HepG2 (cell line): Measurements from ENCODE around the gene FAF1. TPM values are rescaled to one million over a fixed set of nuclear protein-coding genes. Genes with fewer than 3 reads are reported as not detected.

Experiments used
- ATAC-seq: fragments of 200-7000 bp; cut with Tn5 transposase; 3 replicates; pipeline ENCODE4 v1.9.1; 2020; ENCODE audit warnings: mild to moderate bottlenecking, moderate library complexity
- BruUV-seq: library from RNA; stranded (reverse); fragments of 400-500 nt; replicated peaks from 2 replicates; lab custom pipeline; 2021; lab: Mats Ljungman, UMichigan
- CTCF ChIA-PET: fragments of 300-600 bp; formaldehyde crosslinking; extraction: SDS; loops from one replicate; lab custom pipeline; 2021; ENCODE audit warnings: low total read pairs, inconsistent platforms, low intra/inter-chr PET ratio; lab: Yijun Ruan, JAX
- POLR2A ChIA-PET: fragments of 350-600 bp; sonication (Branson Sonifier 250); formaldehyde crosslinking; loops from one replicate; lab custom pipeline; 2020; ENCODE audit warnings: antibody characterized with exemption, inconsistent platforms; lab: Yijun Ruan, JAX
- DNase-seq: peaks from one replicate; pipeline ENCODE4 v3.0.0-alpha.2; 2015; ENCODE audit warnings: low spot score
- FAIRE-seq: peaks from 3 replicates; lab custom pipeline; 2011; peaks lifted over from hg19 to GRCh38; lab: Jason Lieb, UNC
- H2AFZ ChIP-seq: one replicate; pipeline ENCODE4 v1.6.1; 2011; ENCODE audit warnings: low read length, inconsistent platforms
- H3K27ac ChIP-seq: fragments of 300-600 bp; 3 replicates; pipeline ENCODE4 v1.8.0; 2011; ENCODE audit warnings: mixed run types, mild to moderate bottlenecking, mixed read lengths, low read length, inconsistent platforms; ENCODE audit not compliant: insufficient read depth; ENCODE audit errors: extremely low read length
- H3K27me3 ChIP-seq, 2 experiments: fragments of 200-600 bp in 1 of 2; 2 replicates in 1 of 2; 3 replicates in 1 of 2; pipeline versions ENCODE4 v1.6.0 to v1.8.0; 2011; ENCODE audit warnings: low read length in 2 of 2, mild to moderate bottlenecking in 2 of 2, moderate library complexity in 2 of 2, inconsistent platforms in 1 of 2; ENCODE audit not compliant: insufficient read depth in 2 of 2, control insufficient read depth in 1 of 2
- H3K36me3 ChIP-seq, 2 experiments: fragments of 200-600 bp in 1 of 2; replicated peaks in 1 of 2; 2 replicates in 1 of 2; 3 replicates in 1 of 2; pipeline versions ENCODE4 v1.5.1 to v1.8.0; 2011; ENCODE audit warnings: low read length in 2 of 2, inconsistent platforms in 1 of 2; ENCODE audit not compliant: insufficient read depth in 2 of 2, control insufficient read depth in 1 of 2
- H3K4me1 ChIP-seq: 2 replicates; pipeline ENCODE4 v1.5.1; 2012; ENCODE audit warnings: low read length, inconsistent platforms; ENCODE audit not compliant: insufficient read depth
- H3K4me2 ChIP-seq: 2 replicates; pipeline ENCODE4 v1.6.0; 2011; ENCODE audit warnings: low read depth, low read length, inconsistent platforms
- H3K4me3 ChIP-seq, 3 experiments: fragments of 200-600 bp in 1 of 3; sonication (generic), shearing (Covaris generic) in 1 of 3; replicated peaks in 1 of 3; 2 replicates each; pipeline ENCODE4 v1.5.1; 2011 to 2016; ENCODE audit warnings: low read length in 3 of 3, inconsistent platforms in 2 of 3, low read depth in 2 of 3, mild to moderate bottlenecking in 2 of 3, control low read depth in 1 of 3, mixed read lengths in 1 of 3; ENCODE audit not compliant: insufficient read depth in 1 of 3
- H3K79me2 ChIP-seq: one replicate; pipeline ENCODE4 v1.6.1; 2011; ENCODE audit warnings: low read length, inconsistent platforms; ENCODE audit not compliant: insufficient read depth
- H3K9ac ChIP-seq: 2 replicates; pipeline ENCODE4 v1.6.0; 2011; ENCODE audit warnings: mild to moderate bottlenecking, low read depth, low read length, inconsistent platforms; ENCODE audit not compliant: insufficient read depth
- H3K9me3 ChIP-seq: 2 replicates; pipeline ENCODE4 v1.5.1; 2012; ENCODE audit warnings: mild to moderate bottlenecking, low read length
- H4K20me1 ChIP-seq: 2 replicates; pipeline ENCODE4 v1.6.0; 2011; ENCODE audit warnings: inconsistent platforms, mild to moderate bottlenecking, low read length, moderate library complexity; ENCODE audit not compliant: insufficient read depth
- GRHL1 ChIP-seq: sonication (generic); formaldehyde crosslinking; conservative IDR thresholded peaks from 2 replicates; pipeline ENCODE4 v1.8.0; 2022; ENCODE audit warnings: missing genetic modification reagents
- HOXA3 ChIP-seq: sonication (generic); formaldehyde crosslinking; IDR thresholded peaks from 2 replicates; pipeline ENCODE4 v1.5.0; 2020; ENCODE audit warnings: missing genetic modification reagents
- KLF16 ChIP-seq, 2 experiments: sonication (generic) in 1 of 2; formaldehyde crosslinking in 1 of 2; IDR thresholded peaks; 2 replicates each; pipeline versions ENCODE4 v1.6.1 to v1.8.0; 2016 to 2023; ENCODE audit warnings: missing genetic modification reagents in 2 of 2, missing compliant biosample characterization in 1 of 2
- SUZ12 ChIP-seq: fragments of 150-350 bp; IDR thresholded peaks from 2 replicates; pipeline ENCODE4 v1.6.1; 2014; ENCODE audit warnings: low read depth, low read length
- ZNF33A ChIP-seq: sonication (generic); formaldehyde crosslinking; IDR thresholded peaks from 2 replicates; pipeline ENCODE4 v1.5.1; 2020; ENCODE audit warnings: missing genetic modification reagents, mild to moderate bottlenecking, moderate library complexity, borderline replicate concordance
- ZSCAN12 ChIP-seq: sonication (generic); formaldehyde crosslinking; IDR thresholded peaks from 2 replicates; pipeline ENCODE4 v1.9.0; 2021; ENCODE audit warnings: mild to moderate bottlenecking, missing genetic modification reagents
- WGBS: methylation state at CpG from one replicate; pipeline ENCODE4 v1.1.6; 2017; ENCODE audit warnings: low lambda C conversion rate; 5-methylcytosine and 5-hydroxymethylcytosine counted together
- in situ Hi-C: cut with HindIII; loops from 2 replicates; pipeline ENCODE4 v1.10.0; 2017; ENCODE audit warnings: low pct_unique_long_range_greater_than_20kb; ENCODE audit not compliant: extremely low pct_ligation_motif_present
- intact Hi-C: fragments of 100-400 bp; cut with micrococcal nuclease; formaldehyde crosslinking; loops from one replicate; pipeline ENCODE4 v1.10.0; 2022; ENCODE audit not compliant: unreplicated experiment
- polyA plus RNA-seq, 8 experiments: library from polyadenylated mRNA; depleted of rRNA in 3 of 8; stranded (reverse) in 7 of 8; unstranded in 1 of 8; fragments of >200 nt; fragmentation: Illumina TruSeq in 4 of 8; extraction: Trizol in 4 of 8; gene quantifications; 2 replicates each; pipeline versions ENCODE4 v1.2.1 to v1.2.3, GENCODE V29; 2011 to 2016; ENCODE audit warnings: low read depth in 4 of 8, missing spikeins in 1 of 8, mixed read lengths in 1 of 8; ENCODE audit not compliant: insufficient read depth in 1 of 8
- total RNA-seq, 5 experiments: library from RNA; depleted of rRNA; stranded (reverse); fragments of >200 nt; fragmentation: Illumina TruSeq; extraction: Trizol; gene quantifications; 2 replicates each; pipeline ENCODE4 v1.2.3, GENCODE V29; 2016; ENCODE audit warnings: low read depth in 1 of 5
- TF ChIP-seq, protein P1 (sequence below): sonication (generic); formaldehyde crosslinking; IDR thresholded peaks from 2 replicates; pipeline ENCODE4 v1.8.0; 2022; ENCODE audit warnings: mild to moderate bottlenecking, missing genetic modification reagents

FAF1 gene
- total and polyA plus RNA-seq, 2 of the 13 experiments (the other 11 are each of a cell fraction or from before 2014, with no cell fraction given), result 19.4 to 63.3 TPM

DNA sequence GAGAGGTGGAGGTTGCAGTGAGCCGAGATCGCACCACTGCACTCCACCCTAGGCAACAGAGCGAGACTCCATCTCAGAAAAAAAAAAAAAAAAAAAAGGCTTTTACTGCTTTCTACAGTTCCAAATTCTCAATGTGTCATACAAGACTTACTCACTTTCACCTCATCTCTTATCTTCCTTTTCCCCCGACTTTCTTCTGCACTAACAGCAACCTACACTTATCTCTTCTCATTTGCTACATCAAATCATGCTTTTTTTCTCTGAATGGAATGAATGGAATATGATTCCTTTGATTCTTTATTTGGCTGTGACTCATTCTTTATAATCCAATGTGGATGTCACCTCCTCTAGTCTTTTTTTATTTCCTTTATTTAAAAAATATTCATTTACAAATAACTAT is 368.5 kb downstream of the FAF1 start:
- 97% methylated on average over 4 of the region's 4 CpGs for WGBS
- POLR2A ChIA-PET, result no interaction called here
- no peak overlapping the region for H3K4me3 ChIP-seq
- H3K4me1 ChIP-seq, result no peaks in the 10 kb centered on the region
- no peaks in the 10 kb centered on the region for H3K79me2 ChIP-seq
- ATAC-seq (no peak), FAIRE-seq (no peak), DNase-seq (no peak)
- no peaks in the 10 kb centered on the region for H3K27me3 ChIP-seq
- H2AFZ ChIP-seq, result no peak overlapping the region
- intact Hi-C loops (no loop called here), in situ Hi-C loops (no loop called here)
- peaks cover 0 to 10% of the 10 kb centered on the region in 2 experiments; a peak in 3 of 5 replicates for H3K36me3 ChIP-seq
- no peaks in the 10 kb centered on the region for H4K20me1 ChIP-seq
- no peaks in the 10 kb centered on the region for H3K9me3 ChIP-seq
- H3K27ac ChIP-seq, result no peak overlapping the region
- BruUV-seq, result no TSS peak
- no peak overlapping the region for H3K4me2 ChIP-seq
- CTCF ChIA-PET, result no interaction called here
- no peak for TF ChIP-seq SUZ12
- TF ChIP-seq HOXA3 (CRISPR knock-in tag), result no peak
- TF ChIP-seq, protein P1, sequence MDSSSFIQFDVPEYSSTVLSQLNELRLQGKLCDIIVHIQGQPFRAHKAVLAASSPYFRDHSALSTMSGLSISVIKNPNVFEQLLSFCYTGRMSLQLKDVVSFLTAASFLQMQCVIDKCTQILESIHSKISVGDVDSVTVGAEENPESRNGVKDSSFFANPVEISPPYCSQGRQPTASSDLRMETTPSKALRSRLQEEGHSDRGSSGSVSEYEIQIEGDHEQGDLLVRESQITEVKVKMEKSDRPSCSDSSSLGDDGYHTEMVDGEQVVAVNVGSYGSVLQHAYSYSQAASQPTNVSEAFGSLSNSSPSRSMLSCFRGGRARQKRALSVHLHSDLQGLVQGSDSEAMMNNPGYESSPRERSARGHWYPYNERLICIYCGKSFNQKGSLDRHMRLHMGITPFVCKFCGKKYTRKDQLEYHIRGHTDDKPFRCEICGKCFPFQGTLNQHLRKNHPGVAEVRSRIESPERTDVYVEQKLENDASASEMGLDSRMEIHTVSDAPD (CRISPR knock-in tag), result no peak
- TF ChIP-seq KLF16 (CRISPR knock-in tag; IDR thresholded peaks at IDR 0.05), result no peak
- no peak for TF ChIP-seq ZNF33A (CRISPR knock-in tag)
- TF ChIP-seq ZSCAN12, result no peak
- TF ChIP-seq GRHL1 (CRISPR knock-in tag), result no peak
- H3K9ac ChIP-seq, result no peak overlapping the region
